GM23338 (cell line): ENCODE data around the gene ZNF550. TPM values are rescaled to one million over a fixed set of nuclear protein-coding genes. Genes with fewer than 3 reads are reported as not detected.

ENCODE experiments used
- ATAC-seq: fragments of 200-7000 bp; cut with Tn5 transposase; 3 replicates; pipeline ENCODE4 v1.9.1; 2020
- DNase-seq: peaks from one replicate; pipeline ENCODE4 v3.0.0-alpha.2; 2015; ENCODE audit warnings: low spot score
- H2AFZ ChIP-seq: fragments of 200-600 bp; sonication (generic); 2 replicates; pipeline ENCODE4 v1.8.0; 2016; ENCODE audit warnings: antibody characterized with exemption, mild to moderate bottlenecking, moderate library complexity
- H3F3A ChIP-seq: fragments of 200-600 bp; sonication (generic); replicated peaks from 2 replicates; pipeline ENCODE4 v1.8.0; 2017; ENCODE audit warnings: antibody characterized with exemption, mixed run types, low read depth
- H3K27ac ChIP-seq: fragments of 200-600 bp; sonication (generic); 2 replicates; pipeline ENCODE4 v1.6.1; 2016; ENCODE audit warnings: low read depth
- H3K27me3 ChIP-seq: fragments of 200-600 bp; sonication (generic); 2 replicates; pipeline ENCODE4 v1.8.0; 2016; ENCODE audit warnings: mild to moderate bottlenecking, mixed run types, moderate library complexity; ENCODE audit not compliant: insufficient read depth
- H3K36me3 ChIP-seq: fragments of 200-600 bp; sonication (generic); 2 replicates; pipeline ENCODE4 v1.8.0; 2016; ENCODE audit warnings: mild to moderate bottlenecking; ENCODE audit not compliant: insufficient read depth
- H3K4me1 ChIP-seq: fragments of 200-600 bp; sonication (generic); 2 replicates; pipeline ENCODE4 v1.8.0; 2016; ENCODE audit warnings: mild to moderate bottlenecking, moderate library complexity; ENCODE audit not compliant: insufficient read depth
- H3K4me2 ChIP-seq: fragments of 200-600 bp; sonication (generic); 2 replicates; pipeline ENCODE4 v1.7.1; 2017; ENCODE audit warnings: mixed run types
- H3K4me3 ChIP-seq: fragments of 200-600 bp; sonication (generic); 2 replicates; pipeline ENCODE4 v1.6.1; 2016; ENCODE audit warnings: mixed run types
- H3K79me2 ChIP-seq: fragments of 200-600 bp; sonication (generic); replicated peaks from 2 replicates; pipeline ENCODE4 v1.8.0; 2017; ENCODE audit warnings: mild to moderate bottlenecking; ENCODE audit not compliant: insufficient read depth
- H3K9me2 ChIP-seq: fragments of 200-600 bp; sonication (generic); 2 replicates; pipeline ENCODE4 v1.8.0; 2017; ENCODE audit not compliant: insufficient read depth
- H4K20me1 ChIP-seq: fragments of 200-600 bp; sonication (generic); replicated peaks from 2 replicates; pipeline ENCODE4 v1.8.0; 2017; ENCODE audit warnings: mild to moderate bottlenecking; ENCODE audit not compliant: insufficient read depth
- H3K27ac Mint-ChIP-seq: 2 replicates; pipeline ENCODE4 v1.8.0; 2020; ENCODE audit warnings: inconsistent platforms, mild to moderate bottlenecking, moderate library complexity, mixed read lengths
- H3K27me3 Mint-ChIP-seq: 3 replicates; pipeline ENCODE4 v1.8.0; 2022; ENCODE audit warnings: low read depth, mild to moderate bottlenecking, moderate library complexity, mixed read lengths, inconsistent platforms; ENCODE audit not compliant: insufficient read depth, poor library complexity
- H3K36me3 Mint-ChIP-seq: 3 replicates; pipeline ENCODE4 v1.8.0; 2021; ENCODE audit warnings: low read depth, mild to moderate bottlenecking, inconsistent platforms, moderate library complexity, mixed read lengths
- H3K4me1 Mint-ChIP-seq: 3 replicates; pipeline ENCODE4 v1.8.0; 2020; ENCODE audit warnings: mild to moderate bottlenecking, inconsistent platforms, mixed read lengths
- H3K4me3 Mint-ChIP-seq: 3 replicates; pipeline ENCODE4 v1.8.0; 2021; ENCODE audit warnings: moderate library complexity, mild to moderate bottlenecking, inconsistent platforms, mixed read lengths
- H3K9me3 Mint-ChIP-seq: 3 replicates; pipeline ENCODE4 v1.8.0; 2020; ENCODE audit warnings: moderate library complexity, mild to moderate bottlenecking, inconsistent platforms, mixed read lengths
- CREB1 ChIP-seq: fragments of 250-450 bp; sonication (Bioruptor Pico); IDR thresholded peaks from 2 replicates; pipeline ENCODE4 v1.5.0; 2020; ENCODE audit warnings: low read depth, mild to moderate bottlenecking, moderate library complexity
- CTCF ChIP-seq, 2 experiments: fragments of 200-600 bp in 1 of 2; sonication (generic) in 1 of 2; conservative IDR thresholded peaks; 2 replicates each; pipeline versions ENCODE4 v1.5.1 to v1.6.1; 2016 to 2017; ENCODE audit warnings: antibody characterized with exemption in 2 of 2, low read depth in 2 of 2, mild to moderate bottlenecking in 2 of 2, moderate library complexity in 1 of 2
- ETS1 ChIP-seq: IDR thresholded peaks from 2 replicates; pipeline ENCODE4 v1.6.1; 2016; ENCODE audit warnings: antibody characterized with exemption
- EZH2 ChIP-seq: fragments of 200-600 bp; sonication (generic); IDR thresholded peaks from one replicate; pipeline ENCODE4 v1.8.0; 2017; ENCODE audit warnings: antibody characterized with exemption, mild to moderate bottlenecking, low read depth; ENCODE audit not compliant: unreplicated experiment
- EZH2phosphoT487 ChIP-seq: fragments of 200-600 bp; sonication (generic); IDR thresholded peaks from one replicate; pipeline ENCODE4 v1.8.1; 2018; ENCODE audit warnings: antibody characterized with exemption; ENCODE audit not compliant: unreplicated experiment
- JUNB ChIP-seq: IDR thresholded peaks from one replicate; pipeline ENCODE4 v1.6.1; 2016; ENCODE audit warnings: antibody characterized with exemption; ENCODE audit not compliant: unreplicated experiment
- NANOG ChIP-seq: IDR thresholded peaks from 2 replicates; pipeline ENCODE4 v1.6.1; 2016; ENCODE audit warnings: antibody characterized with exemption, borderline replicate concordance
- POLR2AphosphoS5 ChIP-seq: IDR thresholded peaks from 2 replicates; pipeline ENCODE4 v1.6.1; 2016; ENCODE audit warnings: antibody characterized with exemption, low read depth
- REST ChIP-seq: IDR thresholded peaks from one replicate; pipeline ENCODE4 v1.6.1; 2018; ENCODE audit warnings: antibody characterized with exemption; ENCODE audit not compliant: unreplicated experiment
- STAT1 ChIP-seq: IDR thresholded peaks from one replicate; pipeline ENCODE4 v1.6.1; 2016; ENCODE audit warnings: antibody characterized with exemption; ENCODE audit not compliant: unreplicated experiment
- ZNF114 ChIP-seq: fragments of 250-450 bp; sonication (Bioruptor Pico); IDR thresholded peaks from 2 replicates; pipeline ENCODE4 v1.5.0; 2020; ENCODE audit warnings: mild to moderate bottlenecking, moderate library complexity
- ZNF331 ChIP-seq: fragments of 250-450 bp; sonication (Bioruptor Pico); IDR thresholded peaks from 2 replicates; pipeline ENCODE4 v1.5.0; 2020; ENCODE audit warnings: low read depth, mild to moderate bottlenecking, moderate library complexity
- ZNF462 ChIP-seq: fragments of 250-450 bp; sonication (Bioruptor Pico); IDR thresholded peaks from 2 replicates; pipeline ENCODE4 v1.5.0; 2020; ENCODE audit warnings: mild to moderate bottlenecking, moderate library complexity
- polyA plus RNA-seq: library from polyadenylated mRNA; unstranded; fragments of >200 nt; fragmentation: Nextera tagmentation; extraction: Ambion mirVana; gene quantifications from 2 replicates; pipeline ENCODE4 v1.2.1, GENCODE V29; 2016
- total RNA-seq: library from RNA; depleted of rRNA; stranded (reverse); fragments of >200 nt; shearing (Covaris generic); gene quantifications from 2 replicates; pipeline ENCODE4 v1.2.3, GENCODE V29; 2014

Gene ZNF550
- total and polyA plus RNA-seq, 2 experiments from 2014 or later = 5.7 to 14.7 TPM

DNA sequence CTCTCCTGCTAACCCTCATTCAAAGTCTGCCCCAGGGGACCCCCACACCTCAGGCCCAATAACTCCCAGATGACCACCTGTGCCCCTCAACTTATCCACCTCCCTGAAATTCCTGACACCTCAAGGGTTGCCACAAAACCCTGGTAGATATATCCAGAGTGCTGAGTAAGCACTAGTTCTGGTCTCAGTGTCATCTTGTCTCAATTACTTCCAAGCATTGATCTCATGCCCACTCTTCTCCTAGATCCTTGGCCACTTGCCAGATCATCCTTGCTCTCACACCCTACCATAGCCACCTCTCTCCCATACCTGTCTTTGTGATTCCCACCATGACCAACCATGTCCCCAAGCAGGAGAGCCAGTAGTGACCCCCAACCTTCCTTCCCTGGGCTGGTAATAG is 17.0 kb upstream of the ZNF550 start:
- Mint-ChIP-seq H3K9me3 (peaks cover 81% of the 10 kb centered on the region), H3K27ac (no peak overlapping the region), H3K27me3 (peaks cover 6% of the 10 kb centered on the region), H3K4me1 (peaks cover 12% of the 10 kb centered on the region; the same call in 2 of the 3 replicates), H3K36me3 (peaks cover 67% of the 10 kb centered on the region), H3K4me3 (peak overlapping the region; percentile 25; the same call in 2 of the 3 replicates)
- peaks cover 17% of the 10 kb centered on the region for H3K79me2 ChIP-seq
- no peaks in the 10 kb centered on the region for H3K27me3 ChIP-seq
- H3K4me2 ChIP-seq = no peak overlapping the region
- no peak overlapping the region for H3K27ac ChIP-seq
- peaks cover 18% of the 10 kb centered on the region for H3K9me2 ChIP-seq
- no peak for ATAC-seq
- H4K20me1 ChIP-seq = no peaks in the 10 kb centered on the region
- no peaks in the 10 kb centered on the region for H3F3A ChIP-seq
- peaks cover 50% of the 10 kb centered on the region for H3K36me3 ChIP-seq
- peaks cover 6% of the 10 kb centered on the region; the same call in 1 of the 2 replicates for H3K4me1 ChIP-seq
- H3K4me3 ChIP-seq = no peak overlapping the region
- no peak for TF ChIP-seq NANOG
- TF ChIP-seq EZH2 = no peak
- no peak for TF ChIP-seq STAT1
- no peak for TF ChIP-seq REST
- TF ChIP-seq JUNB = no peak
- no peak for TF ChIP-seq POLR2AphosphoS5
- TF ChIP-seq ZNF331 (CRISPR knock-in tag) = no peak
- TF ChIP-seq ETS1 = no peak
- no peak for TF ChIP-seq CTCF (conservative IDR thresholded peaks at IDR 0.05; ENCODE audit: low read depth in 2 of 2)
- no peak for TF ChIP-seq EZH2phosphoT487
- no peak for TF ChIP-seq ZNF462
- TF ChIP-seq ZNF114 (CRISPR knock-in tag) = no peak
- no peak for TF ChIP-seq CREB1 (CRISPR knock-in tag)
- no peak overlapping the region for H2AFZ ChIP-seq
- DNase-seq = no peak
